Right cardiac atrium (tissue), 5 donors: ENCODE data around the gene CLTRN. TPM values are rescaled to one million over a fixed set of nuclear protein-coding genes. Genes with fewer than 3 reads are reported as not detected.

Source experiments
- polyA plus RNA-seq: library from polyadenylated mRNA; stranded (reverse); fragments of 200-250 nt; gene quantifications from one replicate; pipeline ENCODE4 v1.2.3, GENCODE V29; 2013
- total RNA-seq, 4 donors: library from RNA; stranded (reverse); fragmentation: NEBNext Ultra II Directional; extraction: Animal tissue kit (Norgen Biotek cat#: 25700); gene quantifications; one replicate each; pipeline ENCODE4 v1.2.1, GENCODE V29; 2021
- donor health status: healthy with polysubstance abuse.
- donor health status: DM: no; HTN: yes; CAD: no.
- donor health status: DM: no; HTN: no; CAD: no.
- donor health status: DM: no; HTN: yes; CAD: no; lungs with severe emphysema.
- donor health status: DM: yes; HTN: yes; CAD: no.

The CLTRN gene
- total and polyA plus RNA-seq, 5 donors = 0.29 to 1.1 (median 0.67) TPM; not detected in 1

Other genes starting within 250 kb of the CLTRN start
- gene PIR, start 171.5 kb downstream of the CLTRN start, total RNA-seq = 10 to 100 TPM; 13.4 to 18.7 (median 14.7) TPM
- 15.9 TPM for gene PIR, start 171.5 kb downstream of the CLTRN start, polyA plus RNA-seq
- gene BMX, start 164.0 kb downstream of the CLTRN start, total RNA-seq = 10 to 100 TPM in 2 of 4 donors, 1 to 10 TPM in 2; 5.9 to 16.3 (median 9.5) TPM
- gene BMX, start 164.0 kb downstream of the CLTRN start, polyA plus RNA-seq = 4.7 TPM
- 10 to 100 TPM in 1 of 4 donors, 1 to 10 TPM in 3; 4.5 to 10.7 (median 5.7) TPM for gene ACE2, start 63.8 kb downstream of the CLTRN start, total RNA-seq
- 3.6 TPM for gene ACE2, start 63.8 kb downstream of the CLTRN start, polyA plus RNA-seq
- gene CA5B, start 73.5 kb upstream of the CLTRN start, total RNA-seq = 1 to 10 TPM; 4.5 to 7.5 (median 6.6) TPM
- 2.1 TPM for gene CA5B, start 73.5 kb upstream of the CLTRN start, polyA plus RNA-seq
- 1 to 10 TPM; 6.8 to 9.1 (median 8.3) TPM for gene ZRSR2, start 125.7 kb upstream of the CLTRN start, total RNA-seq
- gene ZRSR2, start 125.7 kb upstream of the CLTRN start, polyA plus RNA-seq = 13.6 TPM
- 10 to 100 TPM; 70.6 to 81.0 (median 75.0) TPM for gene AP1S2, start 190.0 kb upstream of the CLTRN start, total RNA-seq
- 66.8 TPM for gene AP1S2, start 190.0 kb upstream of the CLTRN start, polyA plus RNA-seq